ENCODE data around the gene KRTDAP. TPM values are rescaled to one million over a fixed set of nuclear protein-coding genes. Genes with fewer than 3 reads are reported as not detected.

Gene KRTDAP
- total and polyA plus RNA-seq, 8 donors, result 0.98 to 2.2 (median 1.8) TPM; not detected in 2

GRCh38 chr19:35512831-35513627 lies 22.8 kb upstream of the KRTDAP start:
- Histone ChIP-seq H3K27ac (no peak overlapping the region), H3K36me3 (no peaks in the 10 kb centered on the region), H3K4me3 (no peak overlapping the region), H3K27me3 (peaks cover 4 to 66% of the 10 kb centered on the region in 2 donors), H3K9me3 (no peaks in the 10 kb centered on the region), H3K4me1 (peaks cover 0 to 7% of the 10 kb centered on the region in 2 donors)
- no peak for TF ChIP-seq CTCF (IDR thresholded peaks at IDR 0.05)
- intact Hi-C loops (cut with DNase I), result no loop called here
- ATAC-seq (no peak), DNase-seq (no peak)

GRCh38 chr19:35511337-35511736 lies 21.1 kb upstream of the KRTDAP start:
- Histone ChIP-seq H3K36me3 (no peaks in the 10 kb centered on the region), H3K27me3 (peaks cover 4 to 81% of the 10 kb centered on the region in 2 donors), H3K9me3 (no peaks in the 10 kb centered on the region), H3K27ac (no peak overlapping the region), H3K4me1 (peaks cover 0 to 7% of the 10 kb centered on the region in 2 donors), H3K4me3 (no peak overlapping the region)
- no peak for TF ChIP-seq CTCF (IDR thresholded peaks at IDR 0.05)
- no peak for ATAC-seq
- intact Hi-C loops (cut with DNase I), result no loop called here
- DNase-seq, result no peak

DNA sequence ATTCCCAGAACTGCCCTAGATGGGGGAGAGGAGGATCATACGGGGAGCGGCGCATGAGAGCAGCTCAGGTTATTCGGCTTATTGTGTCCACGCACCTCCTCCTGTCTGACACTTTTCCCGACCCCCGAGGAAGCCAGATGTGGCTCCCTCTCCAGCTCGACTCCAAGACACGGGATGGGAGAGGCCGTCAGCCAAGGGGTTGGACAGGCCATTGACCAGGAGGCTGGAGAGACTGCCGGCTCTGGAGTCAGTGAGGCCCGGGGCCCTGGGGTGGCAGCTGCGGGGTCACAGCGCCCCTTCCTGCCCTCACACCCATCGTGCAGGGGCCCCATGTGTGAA lies 20.3 kb upstream of the KRTDAP start:
- ATAC-seq (no peak), DNase-seq (no peak)
- intact Hi-C loops (cut with DNase I), result no loop called here
- peak overlapping the region in 1 of 2 donors; percentile 39 for H3K4me3 ChIP-seq
- H3K36me3 ChIP-seq, result no peaks in the 10 kb centered on the region
- no peaks in the 10 kb centered on the region for H3K9me3 ChIP-seq
- peak overlapping the region in 1 of 2 donors; percentile 80 for H3K27ac ChIP-seq
- H3K4me1 ChIP-seq, result peaks cover 0 to 7% of the 10 kb centered on the region in 2 donors
- peak in 1 of 2 donors; percentile 18 for TF ChIP-seq CTCF (IDR thresholded peaks at IDR 0.05)
- H3K27me3 ChIP-seq, result peaks cover 4 to 81% of the 10 kb centered on the region in 2 donors

DNA sequence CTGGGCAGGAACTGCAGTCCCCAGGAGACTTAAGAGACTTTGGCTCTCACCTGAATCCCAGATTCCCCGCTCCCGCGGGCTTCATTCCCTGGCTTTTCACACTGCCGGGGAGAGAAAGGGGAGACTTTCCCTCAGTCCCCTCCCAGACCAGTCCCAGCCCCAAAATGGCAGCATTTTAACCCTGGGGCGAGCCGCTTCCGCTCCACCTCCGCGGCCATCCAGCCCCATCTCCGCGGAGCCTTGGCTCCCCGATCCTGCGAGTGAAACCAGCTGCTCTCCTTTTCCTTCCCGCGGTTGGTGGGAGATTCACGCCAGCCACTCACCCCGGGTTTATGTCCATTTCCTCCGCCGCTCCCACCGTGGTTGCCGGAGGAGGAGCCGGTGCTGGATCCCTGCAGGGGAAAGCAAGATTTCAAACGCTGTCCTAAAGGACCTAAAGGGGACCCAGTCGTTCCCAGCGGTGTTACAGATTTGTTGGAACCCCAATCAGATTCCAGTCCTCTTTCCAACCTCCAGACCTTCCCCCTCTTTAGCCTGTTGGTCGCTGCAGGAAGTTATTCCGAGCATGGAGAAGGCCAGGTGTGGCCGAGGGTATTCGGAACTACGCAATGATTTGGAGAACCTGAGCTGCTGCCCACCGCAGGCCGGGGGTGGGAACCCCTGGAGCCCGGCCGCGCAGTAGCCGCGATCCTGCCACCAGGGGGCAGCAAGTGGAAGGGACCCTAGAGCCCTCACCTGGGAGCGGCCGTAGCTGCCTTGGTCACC lies 19.8 kb upstream of the KRTDAP start:
- Histone ChIP-seq H3K27ac (peak overlapping the region; percentile 63 to 80), H3K4me3 (peak overlapping the region; percentile 34 to 39), H3K36me3 (no peaks in the 10 kb centered on the region), H3K9me3 (no peaks in the 10 kb centered on the region), H3K27me3 (peaks cover 4 to 83% of the 10 kb centered on the region in 2 donors), H3K4me1 (peaks cover 0 to 7% of the 10 kb centered on the region in 2 donors)
- peak; percentile 95 to 98 for TF ChIP-seq CTCF (IDR thresholded peaks at IDR 0.05)
- intact Hi-C loops (cut with DNase I), result no loop called here
- ATAC-seq (peak; percentile 93), DNase-seq (peak; percentile 77 to 96 (median 87))
